ENCODE results near the gene NCCRP1.

NCCRP1 gene

DNA sequence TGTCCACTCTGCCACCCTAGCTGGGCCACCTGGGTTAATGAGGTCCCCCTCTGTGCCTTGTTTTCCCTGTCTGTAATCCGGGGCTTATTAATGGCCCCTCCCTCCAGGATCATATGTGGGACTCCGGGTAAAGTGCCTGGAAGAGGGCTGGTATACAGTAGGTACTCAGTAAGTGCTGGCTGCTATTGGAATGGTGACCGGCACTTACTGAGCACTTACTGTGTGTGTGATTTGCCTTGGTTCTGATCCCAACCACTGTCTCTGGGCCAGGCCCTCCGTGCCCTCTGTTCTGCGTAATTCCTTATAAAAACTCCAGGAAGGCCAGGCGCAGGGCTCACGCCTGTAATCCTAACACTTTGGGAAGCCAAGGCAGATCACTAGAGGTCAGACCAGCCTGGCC is 30.9 kb upstream of the NCCRP1 start:
- DNase-seq: no peak

DNA sequence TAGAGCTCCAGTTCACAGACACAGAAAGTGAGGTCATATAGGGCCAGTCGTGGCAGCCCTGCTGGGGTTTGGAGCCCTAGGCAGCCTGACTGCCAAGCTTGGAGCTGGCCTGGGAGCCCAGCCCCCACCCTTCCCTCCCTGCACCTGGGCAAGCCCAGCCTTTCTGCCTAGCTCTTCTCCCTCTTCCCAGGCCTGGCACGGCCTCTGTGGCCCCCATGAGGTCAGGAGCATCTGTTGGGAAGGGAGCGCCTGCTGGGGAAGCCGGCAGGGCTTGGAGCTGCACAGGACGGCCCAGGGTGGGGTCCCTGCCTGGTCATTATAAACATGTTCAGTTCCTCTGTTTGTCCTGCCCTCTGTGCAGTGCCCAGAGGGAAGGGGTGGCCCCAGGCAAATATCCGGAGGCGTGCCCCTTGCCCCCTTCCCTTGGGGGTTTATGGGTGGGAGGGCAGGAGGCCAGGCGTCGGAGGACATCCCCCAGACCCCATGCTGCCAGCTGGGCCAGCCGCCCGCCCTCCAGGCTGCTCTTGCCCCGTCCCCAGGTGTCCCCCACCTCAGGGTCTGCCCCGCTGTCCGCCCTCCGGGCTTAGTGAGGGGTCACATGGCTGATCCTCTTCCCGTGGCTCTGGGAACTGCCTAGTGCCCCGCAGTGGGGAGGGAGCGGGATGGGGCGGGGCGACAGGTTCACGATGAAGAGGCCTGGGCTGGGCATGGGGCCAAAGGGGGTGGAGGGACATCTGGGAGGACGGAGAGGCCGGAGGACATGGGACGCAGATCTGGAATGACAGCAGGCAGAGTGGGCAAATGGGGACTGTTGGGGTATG is 30.0 kb upstream of the NCCRP1 start:
- no peak for DNase-seq

DNA sequence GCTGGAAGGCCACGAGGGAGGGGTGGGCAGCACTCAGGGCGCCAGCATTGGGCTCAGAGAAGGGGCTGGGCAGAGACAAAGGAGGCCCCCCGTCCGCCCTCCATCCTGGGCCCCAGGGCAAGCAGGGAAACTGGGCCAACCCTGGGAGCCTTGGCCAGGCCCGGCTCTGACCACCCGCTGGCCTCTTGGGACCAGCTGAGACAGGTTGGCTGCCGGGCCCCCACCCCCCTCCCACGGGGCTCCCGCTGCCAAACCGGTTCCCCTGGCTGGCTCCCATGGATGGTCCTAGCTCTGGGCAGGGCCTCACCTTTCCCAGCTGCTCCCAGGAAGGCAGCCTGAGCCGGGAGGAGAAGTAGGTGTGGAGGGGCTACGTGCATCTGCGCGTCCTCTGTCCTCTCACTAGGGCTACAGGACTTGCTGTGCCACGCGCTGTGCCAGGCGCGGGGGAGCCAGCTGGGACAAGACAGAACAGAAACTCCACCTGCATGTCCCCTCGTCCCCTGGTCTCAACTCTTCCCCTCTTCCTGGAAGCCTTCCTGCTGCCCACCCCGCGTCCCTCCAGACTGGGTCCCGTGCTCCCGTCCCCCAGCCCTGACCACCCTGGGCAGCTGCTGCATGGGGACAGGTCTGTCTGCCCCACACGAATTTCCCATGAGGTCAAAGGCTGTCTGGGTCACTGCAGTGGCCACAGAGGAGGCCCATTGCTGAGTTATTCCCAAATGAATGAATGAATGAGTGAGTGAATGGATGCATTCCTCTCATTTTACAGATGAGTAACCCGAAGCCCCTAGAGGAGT is 29.1 kb upstream of the NCCRP1 start:
- DNase-seq: no peak

DNA sequence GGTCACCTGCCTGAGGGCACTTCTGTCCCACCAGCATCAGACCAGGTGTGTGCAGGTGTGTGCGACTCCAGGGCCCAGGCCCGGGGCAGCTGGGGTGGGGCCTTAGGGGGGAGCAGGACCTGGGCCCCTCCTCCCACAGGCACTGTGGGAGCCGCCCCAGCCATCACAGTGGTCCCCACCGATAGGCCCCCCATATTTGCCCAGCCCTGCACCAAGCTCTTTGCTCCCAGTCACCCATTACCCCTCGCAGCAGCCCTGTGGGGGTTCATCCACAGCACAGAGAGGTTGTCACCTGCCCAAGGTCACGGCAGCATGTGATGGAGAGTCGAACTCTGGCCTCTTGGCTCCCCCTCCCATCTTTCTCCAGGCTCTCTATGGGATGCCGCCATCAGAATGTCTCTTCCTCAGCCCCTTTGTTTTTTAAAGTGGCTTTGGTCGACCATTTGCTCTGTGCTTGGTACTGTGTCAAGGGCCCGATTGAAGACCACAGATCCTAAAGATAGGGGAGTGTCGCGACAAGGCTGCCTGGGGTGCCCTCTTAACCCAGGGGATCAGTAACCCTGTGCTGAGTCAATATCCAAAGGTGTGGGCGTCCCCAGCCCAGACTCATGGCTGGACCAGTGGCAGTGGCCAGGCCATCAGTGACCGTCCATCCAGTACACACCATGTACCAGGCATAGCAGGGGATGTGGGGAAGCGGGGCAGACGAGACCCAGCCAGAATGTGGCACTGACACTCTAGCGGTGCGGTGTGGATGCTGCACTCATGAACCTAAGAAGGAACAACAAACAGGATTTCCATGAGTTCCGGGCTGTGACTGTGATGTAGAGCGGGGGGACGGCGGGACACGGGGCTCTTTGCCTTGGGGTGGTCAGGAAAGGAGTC is 28.3 kb upstream of the NCCRP1 start:
- DNase-seq: no peak

DNA sequence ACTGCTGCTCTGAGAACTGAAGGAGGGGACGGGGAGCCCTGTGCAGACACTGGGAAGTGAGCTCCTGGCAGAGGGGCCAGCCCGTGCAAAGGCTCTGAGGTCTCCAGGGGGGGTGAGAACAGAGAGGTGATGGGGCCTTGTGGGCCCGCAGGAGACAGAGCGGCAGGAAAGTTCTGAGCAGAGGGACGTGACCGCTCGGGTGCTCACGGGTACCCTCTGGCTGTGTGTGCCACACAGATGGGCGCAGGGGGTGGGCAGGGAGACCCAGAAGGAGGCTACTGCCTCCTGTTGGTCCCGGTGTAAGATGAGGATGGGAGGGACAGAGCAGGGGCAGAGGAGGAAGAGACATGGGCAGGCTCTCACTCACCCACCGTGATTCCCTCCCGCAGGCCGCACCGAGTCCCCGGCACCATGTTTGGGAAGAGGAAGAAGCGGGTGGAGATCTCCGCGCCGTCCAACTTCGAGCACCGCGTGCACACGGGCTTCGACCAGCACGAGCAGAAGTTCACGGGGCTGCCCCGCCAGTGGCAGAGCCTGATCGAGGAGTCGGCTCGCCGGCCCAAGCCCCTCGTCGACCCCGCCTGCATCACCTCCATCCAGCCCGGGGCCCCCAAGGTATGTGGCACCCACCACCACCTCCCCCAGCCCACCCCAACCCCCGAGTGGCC is 27.5 kb upstream of the NCCRP1 start:
- no peak for DNase-seq

DNA sequence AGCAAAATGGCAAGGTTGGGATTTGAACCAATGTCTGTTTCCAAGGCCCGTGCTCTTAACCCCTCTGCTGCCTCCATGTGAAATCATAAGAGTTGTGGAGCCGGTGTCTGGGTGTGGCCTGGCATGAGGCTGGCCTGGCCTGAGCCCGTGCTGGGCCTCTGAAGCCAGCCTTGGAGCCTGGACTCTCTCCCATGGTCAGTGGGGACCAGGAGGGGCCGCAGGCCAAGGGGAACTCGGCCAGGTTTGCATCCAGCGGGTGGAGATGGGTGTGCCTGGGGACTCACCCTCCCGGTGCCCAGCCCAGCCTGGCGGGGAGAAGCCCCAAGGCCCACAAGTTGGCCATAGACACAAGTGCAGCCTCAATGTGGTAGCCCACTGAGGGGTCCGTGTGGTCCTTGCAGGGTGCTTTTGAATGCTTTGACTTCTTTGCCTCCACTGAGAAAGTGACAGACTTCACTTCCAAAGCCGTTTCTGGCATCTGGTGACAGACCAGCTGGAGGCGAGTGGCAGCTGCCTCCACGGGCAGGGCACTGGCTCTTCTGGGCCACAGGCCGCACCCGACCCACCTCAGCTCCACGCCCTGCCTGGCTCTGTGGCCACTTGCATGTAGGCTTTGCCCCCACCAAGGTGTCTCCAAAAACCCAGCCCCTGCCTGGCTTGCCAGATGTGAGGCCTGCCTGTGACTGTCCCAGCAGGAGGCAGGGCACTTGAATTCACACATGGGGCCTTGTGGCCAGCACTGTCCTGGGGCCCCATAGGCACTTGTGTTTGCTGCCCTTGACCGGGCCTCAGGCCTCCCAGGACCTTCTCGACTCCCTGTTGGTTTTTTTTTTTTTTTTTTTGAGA is 26.2 kb upstream of the NCCRP1 start:
- no peak for DNase-seq

DNA sequence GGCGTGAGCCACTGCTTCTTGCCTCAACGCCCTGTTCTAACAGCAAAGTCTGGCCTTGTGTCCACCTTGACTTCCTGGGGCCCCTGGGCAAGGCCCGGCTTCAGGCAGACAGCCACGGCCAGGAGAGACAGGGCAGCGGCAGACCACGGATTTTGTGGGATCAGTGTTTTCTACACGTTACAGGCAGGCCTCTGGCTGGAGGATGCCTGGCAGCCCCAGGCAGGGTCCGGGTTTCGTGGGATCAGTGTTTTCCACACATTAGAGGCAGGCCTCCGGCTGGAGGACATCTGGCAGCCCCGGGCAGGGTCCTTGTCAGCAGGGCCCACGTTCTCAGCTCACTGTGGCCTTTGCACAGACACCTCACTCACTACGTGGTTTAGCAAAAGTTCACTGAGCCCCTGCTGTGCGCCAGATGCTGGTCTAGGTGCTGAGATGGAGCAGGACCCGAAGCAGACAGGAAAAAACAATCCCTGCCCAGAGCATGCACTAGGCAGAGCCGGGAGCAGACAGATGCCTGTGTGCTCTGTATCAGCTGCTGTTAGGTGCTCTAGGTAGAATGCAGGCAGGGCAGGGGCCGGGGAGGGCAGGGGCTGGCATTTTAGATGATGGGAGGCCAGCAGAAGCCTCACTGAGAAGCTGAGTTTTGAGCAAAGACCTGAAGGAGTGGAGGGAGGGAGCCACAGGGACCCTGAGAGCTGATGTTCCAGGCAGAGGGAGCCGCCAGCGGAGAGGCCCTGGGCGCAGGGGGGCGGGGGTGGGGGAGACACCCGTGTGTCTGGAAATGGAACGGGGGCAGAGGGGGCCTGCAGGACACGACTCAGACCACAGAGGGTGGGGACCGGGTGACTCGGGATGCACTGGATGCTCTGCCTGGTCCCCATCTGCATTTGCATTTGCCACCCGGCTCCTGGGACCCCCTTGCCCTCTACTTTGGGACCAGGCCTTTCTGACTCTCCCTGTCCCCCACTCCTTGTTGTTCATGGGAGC is 25.0 kb upstream of the NCCRP1 start:
- DNase-seq: no peak

DNA sequence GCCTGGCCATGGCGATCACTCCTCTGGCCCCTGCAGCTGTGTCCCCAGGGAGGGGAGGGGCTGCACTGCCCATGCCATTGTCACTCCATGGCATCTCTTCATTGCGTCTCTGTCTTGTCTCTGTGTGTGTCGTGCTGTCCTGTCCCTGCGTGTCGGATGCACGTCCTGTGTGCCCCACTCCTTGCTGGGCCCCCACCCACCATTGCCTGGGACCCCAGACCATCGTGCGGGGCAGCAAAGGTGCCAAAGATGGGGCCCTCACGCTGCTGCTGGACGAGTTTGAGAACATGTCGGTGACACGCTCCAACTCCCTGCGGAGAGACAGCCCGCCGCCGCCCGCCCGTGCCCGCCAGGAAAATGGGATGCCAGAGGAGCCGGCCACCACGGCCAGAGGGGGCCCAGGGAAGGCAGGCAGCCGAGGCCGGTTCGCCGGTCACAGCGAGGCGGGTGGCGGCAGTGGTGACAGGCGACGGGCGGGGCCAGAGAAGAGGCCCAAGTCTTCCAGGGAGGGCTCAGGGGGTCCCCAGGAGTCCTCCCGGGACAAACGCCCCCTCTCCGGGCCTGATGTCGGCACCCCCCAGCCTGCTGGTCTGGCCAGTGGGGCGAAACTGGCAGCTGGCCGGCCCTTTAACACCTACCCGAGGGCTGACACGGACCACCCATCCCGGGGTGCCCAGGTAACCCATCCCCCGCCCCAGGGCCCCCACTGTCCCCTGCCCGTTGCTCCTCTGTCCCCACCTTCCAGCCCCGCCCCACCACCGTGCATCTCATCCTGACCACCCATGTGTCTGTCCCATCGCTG is 23.9 kb upstream of the NCCRP1 start:
- no peak for DNase-seq

DNA sequence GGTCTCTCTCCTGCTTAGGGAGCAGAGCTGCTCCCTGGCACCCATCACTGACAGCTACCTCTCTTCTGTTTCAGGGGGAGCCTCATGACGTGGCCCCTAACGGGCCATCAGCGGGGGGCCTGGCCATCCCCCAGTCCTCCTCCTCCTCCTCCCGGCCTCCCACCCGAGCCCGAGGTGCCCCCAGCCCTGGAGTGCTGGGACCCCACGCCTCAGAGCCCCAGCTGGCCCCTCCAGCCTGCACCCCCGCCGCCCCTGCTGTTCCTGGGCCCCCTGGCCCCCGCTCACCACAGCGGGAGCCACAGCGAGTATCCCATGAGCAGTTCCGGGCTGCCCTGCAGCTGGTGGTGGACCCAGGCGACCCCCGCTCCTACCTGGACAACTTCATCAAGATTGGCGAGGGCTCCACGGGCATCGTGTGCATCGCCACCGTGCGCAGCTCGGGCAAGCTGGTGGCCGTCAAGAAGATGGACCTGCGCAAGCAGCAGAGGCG is 23.2 kb upstream of the NCCRP1 start:
- DNase-seq: no peak

DNA sequence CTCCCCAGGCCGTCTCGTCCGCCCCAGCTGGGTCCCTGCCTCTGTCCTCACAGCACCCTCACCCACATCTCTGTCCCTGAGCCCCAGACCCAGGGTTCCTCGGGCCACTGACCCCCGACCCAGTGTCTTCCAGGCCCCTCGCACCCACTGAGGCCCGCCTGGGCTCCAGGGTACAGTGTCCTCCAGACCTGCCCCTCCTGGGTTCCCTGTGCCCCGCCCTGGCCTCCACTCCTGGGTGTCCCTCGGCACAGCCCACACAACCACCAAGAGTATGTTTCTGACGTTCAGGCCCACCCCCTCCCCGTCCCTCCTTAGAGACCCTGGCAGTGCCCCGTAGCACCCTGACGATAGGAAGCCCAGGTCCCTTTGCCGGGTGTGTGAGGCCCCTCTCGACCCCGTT is 22.6 kb upstream of the NCCRP1 start:
- no peak for DNase-seq

DNA sequence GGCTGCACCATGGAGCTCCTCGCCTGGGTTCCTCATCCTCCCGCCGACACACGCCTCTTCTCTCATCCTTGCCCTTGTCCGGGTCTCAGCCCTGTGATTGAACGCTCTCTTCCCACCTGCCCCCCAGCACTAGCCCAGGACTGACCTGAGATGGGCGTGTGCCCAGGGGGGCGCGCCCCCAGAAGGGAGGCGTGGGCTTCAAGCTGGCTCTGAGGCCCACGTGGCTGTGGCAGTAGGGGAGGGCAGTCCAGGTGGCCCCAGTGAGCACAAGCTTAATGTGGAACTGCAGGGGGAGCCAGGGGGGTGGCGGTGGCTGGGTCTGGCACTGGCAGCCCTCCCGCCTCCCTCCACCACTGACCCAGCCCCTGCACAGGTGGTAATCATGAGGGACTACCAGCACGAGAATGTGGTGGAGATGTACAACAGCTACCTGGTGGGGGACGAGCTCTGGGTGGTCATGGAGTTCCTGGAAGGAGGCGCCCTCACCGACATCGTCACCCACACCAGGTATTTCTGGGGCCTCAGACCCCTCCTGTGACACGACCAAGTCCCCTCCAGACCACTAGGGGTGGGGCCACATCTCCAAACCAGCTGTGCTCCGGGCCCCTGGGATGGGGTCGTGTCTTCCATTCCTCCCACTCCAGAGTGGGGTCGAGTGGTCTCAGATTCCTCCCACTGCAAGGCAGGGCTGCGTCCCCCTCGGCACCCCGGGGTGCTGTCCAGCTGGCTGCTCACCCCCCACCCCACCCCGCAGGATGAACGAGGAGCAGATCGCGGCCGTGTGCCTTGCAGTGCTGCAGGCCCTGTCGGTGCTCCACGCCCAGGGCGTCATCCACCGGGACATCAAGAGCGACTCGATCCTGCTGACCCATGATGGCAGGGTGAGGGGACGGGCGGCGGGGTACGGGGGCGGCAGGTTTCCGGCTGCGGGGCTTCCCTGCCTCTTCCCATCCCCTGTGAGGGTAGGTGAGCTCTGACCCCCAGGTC is 21.9 kb upstream of the NCCRP1 start:
- DNase-seq: no peak

DNA sequence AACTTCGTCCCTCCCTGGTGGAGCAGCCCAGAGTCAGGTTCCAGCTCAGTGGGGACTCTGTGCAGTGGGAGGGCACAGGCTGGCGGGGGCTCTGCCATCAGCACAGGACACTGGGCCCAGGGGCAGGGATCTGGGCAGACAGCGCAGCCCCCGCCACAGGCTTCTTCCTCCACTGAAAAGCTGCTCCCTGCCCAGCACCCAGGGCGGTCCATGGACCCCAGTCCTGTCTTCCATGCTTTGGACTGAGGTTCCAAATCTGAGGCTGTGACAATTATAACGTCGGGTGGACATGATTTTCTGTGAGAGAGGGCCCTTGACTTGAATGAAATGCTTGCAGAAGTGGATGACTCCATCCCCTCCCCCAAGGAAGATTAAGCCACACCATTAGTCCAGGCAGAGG is 21.2 kb upstream of the NCCRP1 start:
- no peak for DNase-seq

DNA sequence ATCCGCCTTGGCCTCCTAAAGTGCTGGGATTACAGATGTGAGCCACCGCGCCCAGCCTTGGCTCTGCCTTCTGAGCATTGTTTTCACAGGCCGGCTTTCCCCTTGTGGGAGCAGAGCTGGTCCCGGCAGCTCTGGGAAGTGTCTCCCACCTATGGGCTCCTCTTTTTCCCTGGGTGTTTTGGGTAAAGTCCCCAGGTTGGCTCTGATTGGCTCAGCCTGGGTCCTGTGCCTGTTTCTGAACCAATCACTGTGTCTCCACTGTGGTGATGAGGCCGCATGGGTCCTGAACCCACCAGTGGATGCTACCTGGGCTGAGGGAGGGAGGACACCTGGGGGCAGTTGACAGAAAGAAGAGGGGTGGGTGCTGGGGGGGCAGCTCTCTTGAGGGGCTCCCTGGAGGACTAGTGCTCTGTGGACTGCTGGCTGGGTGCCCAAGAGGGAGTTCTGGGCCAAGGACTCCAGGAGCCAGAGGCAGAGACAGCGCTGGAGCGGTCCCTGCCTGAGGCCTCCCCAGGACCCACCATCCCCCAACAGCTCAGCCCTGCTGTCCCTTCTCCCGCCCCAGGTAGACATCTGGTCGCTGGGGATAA is 19.6 kb upstream of the NCCRP1 start:
- DNase-seq: no peak

DNA sequence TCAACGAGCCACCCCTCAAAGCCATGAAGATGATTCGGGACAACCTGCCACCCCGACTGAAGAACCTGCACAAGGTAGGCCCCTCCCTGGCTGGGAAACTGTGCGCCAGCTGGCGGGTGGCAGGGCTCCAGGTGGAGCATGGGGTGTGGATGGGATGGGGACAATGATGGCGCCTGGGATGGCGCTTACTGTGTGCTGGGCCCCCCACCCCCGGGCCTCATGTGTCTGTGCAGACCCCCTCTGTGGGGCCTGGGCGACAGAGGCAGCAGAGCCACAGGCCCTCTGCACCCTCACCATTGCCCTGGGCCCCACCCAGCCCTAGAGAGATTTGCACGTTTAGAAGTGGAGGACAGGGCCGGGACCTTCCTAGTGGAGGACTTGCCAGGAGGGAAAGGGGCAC is 19.0 kb upstream of the NCCRP1 start:
- DNase-seq: no peak

DNA sequence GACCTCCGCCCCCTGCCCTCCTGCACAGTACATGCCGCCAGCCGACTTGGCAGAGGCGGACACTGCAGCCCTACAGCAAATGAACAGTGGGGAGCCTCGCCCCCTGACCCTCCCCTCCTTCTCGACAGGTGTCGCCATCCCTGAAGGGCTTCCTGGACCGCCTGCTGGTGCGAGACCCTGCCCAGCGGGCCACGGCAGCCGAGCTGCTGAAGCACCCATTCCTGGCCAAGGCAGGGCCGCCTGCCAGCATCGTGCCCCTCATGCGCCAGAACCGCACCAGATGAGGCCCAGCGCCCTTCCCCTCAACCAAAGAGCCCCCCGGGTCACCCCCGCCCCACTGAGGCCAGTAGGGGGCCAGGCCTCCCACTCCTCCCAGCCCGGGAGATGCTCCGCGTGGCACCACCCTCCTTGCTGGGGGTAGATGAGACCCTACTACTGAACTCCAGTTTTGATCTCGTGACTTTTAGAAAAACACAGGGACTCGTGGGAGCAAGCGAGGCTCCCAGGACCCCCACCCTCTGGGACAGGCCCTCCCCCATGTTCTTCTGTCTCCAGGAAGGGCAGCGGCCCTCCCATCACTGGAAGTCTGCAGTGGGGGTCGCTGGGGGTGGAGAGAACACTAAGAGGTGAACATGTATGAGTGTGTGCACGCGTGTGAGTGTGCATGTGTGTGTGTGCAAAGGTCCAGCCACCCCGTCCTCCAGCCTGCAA is 18.3 kb upstream of the NCCRP1 start:
- no peak for DNase-seq

DNA sequence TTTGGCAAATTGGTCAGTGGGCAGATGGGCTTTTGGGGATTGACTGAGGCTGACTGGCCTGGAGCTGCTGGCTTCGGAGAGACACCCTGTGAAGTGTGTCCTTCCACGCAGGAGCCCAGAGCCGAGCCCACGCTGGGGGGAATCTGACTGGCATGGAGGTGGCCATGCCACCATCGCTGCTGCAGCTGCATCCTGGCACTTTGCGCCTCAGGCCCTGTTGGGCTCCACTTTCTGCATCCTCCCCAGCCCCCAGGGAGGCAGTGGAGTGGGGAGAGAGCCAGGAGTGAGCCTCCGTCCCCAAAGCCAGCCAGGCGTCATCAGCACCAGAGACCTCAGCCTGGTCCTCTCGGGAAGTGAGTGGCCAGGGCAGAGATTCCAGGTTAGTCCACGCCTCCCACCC is 17.0 kb upstream of the NCCRP1 start:
- no peak for DNase-seq

DNA sequence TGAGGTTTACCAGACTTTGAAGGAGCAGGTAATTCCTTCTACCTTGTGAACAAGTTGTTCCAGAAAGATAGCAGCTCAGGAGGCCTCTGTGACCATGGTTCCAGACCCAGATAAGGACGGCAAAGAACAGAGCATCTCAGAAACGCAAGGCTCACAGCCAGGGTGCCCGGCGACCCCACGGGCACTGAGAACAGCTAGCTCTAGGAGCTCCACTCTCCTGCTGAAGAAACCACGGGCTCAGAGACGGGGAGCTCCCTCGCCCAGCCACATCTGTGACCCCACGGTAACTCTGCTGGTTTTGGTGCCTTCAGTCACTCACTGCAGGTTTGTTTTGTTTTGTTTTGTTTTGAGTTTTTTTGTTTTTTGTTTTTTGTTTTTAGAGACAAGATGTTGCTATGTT is 16.0 kb upstream of the NCCRP1 start:
- DNase-seq: no peak
